Pulmonary artery endothelial cell (primary cell): ENCODE results near the gene MLX. TPM values are rescaled to one million over a fixed set of nuclear protein-coding genes. Genes with fewer than 3 reads are reported as not detected.
"Not testable (repeated sequence)": the region's sequence is repeated elsewhere in the genome, so short reads cannot be mapped to it uniquely, and the experiment has no call there.

ENCODE experiments used
- DNase-seq: peaks from one replicate; pipeline ENCODE4 v3.0.0-alpha.2; 2011; ENCODE audit warnings: low read depth, low spot score
- total RNA-seq: library from RNA; depleted of rRNA; stranded (reverse); fragments of >200 nt; gene quantifications from 2 replicates; pipeline ENCODE4 v1.2.3, GENCODE V29; 2014

MLX gene
- total RNA-seq, 1 donor from 2014 or later = 33.2 TPM

DNA sequence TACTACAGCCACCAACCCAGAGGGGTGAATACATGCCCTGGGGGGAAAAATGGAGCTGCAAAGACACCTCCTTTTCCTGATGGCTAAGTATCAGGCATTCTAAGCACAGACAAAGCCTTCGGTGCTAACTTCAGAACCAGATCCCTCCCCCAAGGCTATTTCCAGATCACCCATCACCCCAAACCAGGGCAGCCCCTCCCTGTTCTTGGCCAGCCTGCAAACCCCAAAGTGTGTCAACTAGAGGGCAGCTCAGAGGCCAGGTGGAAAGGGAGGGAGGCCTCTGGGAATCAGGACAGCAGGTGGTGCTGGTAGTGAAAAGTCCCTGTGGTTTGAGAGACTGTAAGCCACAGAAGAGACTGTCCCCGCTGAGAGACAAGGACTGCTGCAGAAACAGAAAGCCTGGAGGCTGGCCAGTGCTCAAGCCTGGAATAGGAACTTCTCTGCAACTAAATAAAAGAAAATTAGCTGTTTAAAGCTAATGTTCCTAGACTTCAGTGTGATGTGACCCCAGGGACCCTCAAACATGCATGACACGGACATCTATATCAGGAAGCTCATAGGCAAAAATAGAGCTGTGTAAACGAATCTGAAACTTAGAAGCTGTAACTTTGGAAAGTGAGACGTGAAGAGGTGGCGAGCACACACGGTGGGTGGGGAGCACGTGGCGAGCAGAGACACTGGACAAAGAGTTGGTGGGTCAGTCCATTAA lies 51.7 kb downstream of the MLX start:
- no peak for DNase-seq

- not testable (repeated sequence) for DNase-seq
These were observed 55.1 kb downstream of the MLX start for GRCh38 chr17:42621987-42622386.

Other genes with a start within 250 kb of the MLX start
- gene STAT3, start 178.7 kb upstream of the MLX start, total RNA-seq = 99.0 and 132 TPM in 2 replicates
- 817 and 880 TPM in 2 replicates for gene CAVIN1, start 143.8 kb upstream of the MLX start, total RNA-seq
- gene ATP6V0A1, start 108.2 kb upstream of the MLX start, total RNA-seq = 20.8 and 21.9 TPM in 2 replicates
- 23.2 and 30.3 TPM in 2 replicates for gene NAGLU, start 30.9 kb upstream of the MLX start, total RNA-seq
- gene HSD17B1, start 14.2 kb upstream of the MLX start, total RNA-seq = 0.18 and 0.79 TPM in 2 replicates
- 13.8 and 14.5 TPM in 2 replicates for gene COASY, start 5.0 kb upstream of the MLX start, total RNA-seq
- gene PSMC3IP, start 10.6 kb downstream of the MLX start, total RNA-seq = 7.6 and 9.2 TPM in 2 replicates
- 52.4 and 54.0 TPM in 2 replicates for gene RETREG3, start 42.3 kb downstream of the MLX start, total RNA-seq
- gene TUBG1, start 42.6 kb downstream of the MLX start, total RNA-seq = 24.3 and 42.7 TPM in 2 replicates
- gene TUBG2, start 92.2 kb downstream of the MLX start, total RNA-seq = 3.6 and 4.4 TPM in 2 replicates
- 6.3 and 8.5 TPM in 2 replicates for gene PLEKHH3, start 109.9 kb downstream of the MLX start, total RNA-seq
- gene CCR10, start 114.7 kb downstream of the MLX start, total RNA-seq = 1.9 and 2.2 TPM in 2 replicates
- gene CNTNAP1, start 115.4 kb downstream of the MLX start, total RNA-seq = 30.9 and 35.4 TPM in 2 replicates
- 7.5 and 13.4 TPM in 2 replicates for gene EZH1, start 177.9 kb downstream of the MLX start, total RNA-seq
- gene RAMP2, start 194.1 kb downstream of the MLX start, total RNA-seq = 2.1 and 5.4 TPM in 2 replicates
- 39.0 and 55.6 TPM in 2 replicates for gene VPS25, start 206.3 kb downstream of the MLX start, total RNA-seq
- gene WNK4, start 213.5 kb downstream of the MLX start, total RNA-seq = 0.33 and 2.6 TPM in 2 replicates
- gene COA3, start 231.6 kb downstream of the MLX start, total RNA-seq = 71.8 and 73.5 TPM in 2 replicates
- gene CNTD1, start 231.8 kb downstream of the MLX start, total RNA-seq = 0.04 TPM in 1 of 2 replicates, not detected in the other